HepG2 (cell line): ENCODE measurements around the gene IGFALS. TPM values are rescaled to one million over a fixed set of nuclear protein-coding genes. Genes with fewer than 3 reads are reported as not detected.

ENCODE experiments used
- BRD4 ChIP-seq: sonication (generic); formaldehyde crosslinking; IDR thresholded peaks from 2 replicates; pipeline ENCODE4 v1.4.0; 2020; ENCODE audit warnings: missing genetic modification reagents
- FOXA3 ChIP-seq: IDR thresholded peaks from 2 replicates; pipeline ENCODE4 v1.6.1; 2016; ENCODE audit warnings: missing genetic modification reagents, missing compliant biosample characterization
- HNRNPLL ChIP-seq: fragments of 200-400 bp; formaldehyde crosslinking; IDR thresholded peaks from 2 replicates; pipeline ENCODE4 v1.6.1; 2017; ENCODE audit warnings: mild to moderate bottlenecking, low read depth, low read length; ENCODE audit not compliant: poor library complexity, severe bottlenecking
- MYNN ChIP-seq: sonication (generic); formaldehyde crosslinking; IDR thresholded peaks from 2 replicates; pipeline ENCODE4 v1.4.0; 2020; ENCODE audit warnings: mild to moderate bottlenecking, low read depth, missing genetic modification reagents
- RARA ChIP-seq: IDR thresholded peaks from 2 replicates; pipeline ENCODE4 v1.6.1; 2016; ENCODE audit warnings: missing genetic modification reagents, missing compliant biosample characterization
- THAP11 ChIP-seq: IDR thresholded peaks from 2 replicates; pipeline ENCODE4 v1.6.1; 2016; ENCODE audit warnings: missing biosample characterization, missing genetic modification reagents
- ZC3H4 ChIP-seq: sonication (generic); formaldehyde crosslinking; IDR thresholded peaks from 2 replicates; pipeline ENCODE4 v1.4.0; 2020; ENCODE audit warnings: missing genetic modification reagents, borderline replicate concordance
- ZFP90 ChIP-seq: sonication (generic); formaldehyde crosslinking; IDR thresholded peaks from 2 replicates; pipeline ENCODE4 v1.8.0; 2022; ENCODE audit warnings: missing genetic modification reagents, mild to moderate bottlenecking, inconsistent platforms, borderline replicate concordance
- ZMYM3 ChIP-seq: sonication (generic); formaldehyde crosslinking; IDR thresholded peaks from 2 replicates; pipeline ENCODE4 v1.5.1; 2020; ENCODE audit warnings: mild to moderate bottlenecking, missing genetic modification reagents
- ZNF234 ChIP-seq: sonication (generic); formaldehyde crosslinking; conservative IDR thresholded peaks from 2 replicates; pipeline ENCODE4 v1.5.1; 2020; ENCODE audit warnings: mild to moderate bottlenecking, missing genetic modification reagents
- ZNF331 ChIP-seq: sonication (generic); formaldehyde crosslinking; IDR thresholded peaks from 2 replicates; pipeline ENCODE4 v1.4.0; 2020; ENCODE audit warnings: missing genetic modification reagents
- ZNF503 ChIP-seq: sonication (generic); formaldehyde crosslinking; IDR thresholded peaks from 2 replicates; pipeline ENCODE4 v1.4.0; 2020; ENCODE audit warnings: missing genetic modification reagents
- ZNF530 ChIP-seq: sonication (generic); formaldehyde crosslinking; IDR thresholded peaks from 2 replicates; pipeline ENCODE4 v1.5.0; 2020; ENCODE audit warnings: low read depth, mild to moderate bottlenecking, missing genetic modification reagents
- ZNF713 ChIP-seq: sonication (generic); formaldehyde crosslinking; IDR thresholded peaks from 2 replicates; pipeline ENCODE4 v1.4.0; 2020; ENCODE audit warnings: mild to moderate bottlenecking, missing genetic modification reagents
- ZNF737 ChIP-seq: sonication (generic); formaldehyde crosslinking; IDR thresholded peaks from 2 replicates; pipeline ENCODE4 v1.5.0; 2020; ENCODE audit warnings: missing genetic modification reagents, mild to moderate bottlenecking, borderline replicate concordance
- ZNF800 ChIP-seq: sonication (generic); formaldehyde crosslinking; IDR thresholded peaks from 2 replicates; pipeline ENCODE4 v1.4.0; 2020; ENCODE audit warnings: missing genetic modification reagents
- polyA plus RNA-seq, 8 experiments: library from polyadenylated mRNA; depleted of rRNA in 3 of 8; stranded (reverse) in 7 of 8; unstranded in 1 of 8; fragments of >200 nt; fragmentation: Illumina TruSeq in 4 of 8; extraction: Trizol in 4 of 8; gene quantifications; 2 replicates each; pipeline versions ENCODE4 v1.2.1 to v1.2.3, GENCODE V29; 2011 to 2016; ENCODE audit warnings: low read depth in 4 of 8, missing spikeins in 1 of 8, mixed read lengths in 1 of 8; ENCODE audit not compliant: insufficient read depth in 1 of 8
- total RNA-seq, 5 experiments: library from RNA; depleted of rRNA; stranded (reverse); fragments of >200 nt; fragmentation: Illumina TruSeq; extraction: Trizol; gene quantifications; 2 replicates each; pipeline ENCODE4 v1.2.3, GENCODE V29; 2016; ENCODE audit warnings: low read depth in 1 of 5
- TF ChIP-seq, protein P1 (sequence below): sonication (generic); formaldehyde crosslinking; IDR thresholded peaks from 2 replicates; pipeline ENCODE4 v1.4.0; 2020; ENCODE audit warnings: missing genetic modification reagents
- TF ChIP-seq, protein P2 (sequence below): sonication (generic); formaldehyde crosslinking; IDR thresholded peaks from 2 replicates; pipeline ENCODE4 v1.8.0; 2022; ENCODE audit warnings: missing genetic modification reagents, low read depth, mild to moderate bottlenecking, borderline replicate concordance
- TF ChIP-seq, protein P3 (sequence below): sonication (generic); formaldehyde crosslinking; IDR thresholded peaks from 2 replicates; pipeline ENCODE4 v1.8.0; 2022; ENCODE audit warnings: missing genetic modification reagents, mild to moderate bottlenecking, borderline replicate concordance
- TF ChIP-seq, protein P4 (sequence below): sonication (generic); formaldehyde crosslinking; IDR thresholded peaks from 2 replicates; pipeline ENCODE4 v1.4.0; 2020; ENCODE audit warnings: mild to moderate bottlenecking, low read depth, missing genetic modification reagents

The IGFALS gene
- total and polyA plus RNA-seq, 2 of the 13 experiments (the other 11 are each of a cell fraction or from before 2014, with no cell fraction given): 0.34 to 2.4 TPM

DNA sequence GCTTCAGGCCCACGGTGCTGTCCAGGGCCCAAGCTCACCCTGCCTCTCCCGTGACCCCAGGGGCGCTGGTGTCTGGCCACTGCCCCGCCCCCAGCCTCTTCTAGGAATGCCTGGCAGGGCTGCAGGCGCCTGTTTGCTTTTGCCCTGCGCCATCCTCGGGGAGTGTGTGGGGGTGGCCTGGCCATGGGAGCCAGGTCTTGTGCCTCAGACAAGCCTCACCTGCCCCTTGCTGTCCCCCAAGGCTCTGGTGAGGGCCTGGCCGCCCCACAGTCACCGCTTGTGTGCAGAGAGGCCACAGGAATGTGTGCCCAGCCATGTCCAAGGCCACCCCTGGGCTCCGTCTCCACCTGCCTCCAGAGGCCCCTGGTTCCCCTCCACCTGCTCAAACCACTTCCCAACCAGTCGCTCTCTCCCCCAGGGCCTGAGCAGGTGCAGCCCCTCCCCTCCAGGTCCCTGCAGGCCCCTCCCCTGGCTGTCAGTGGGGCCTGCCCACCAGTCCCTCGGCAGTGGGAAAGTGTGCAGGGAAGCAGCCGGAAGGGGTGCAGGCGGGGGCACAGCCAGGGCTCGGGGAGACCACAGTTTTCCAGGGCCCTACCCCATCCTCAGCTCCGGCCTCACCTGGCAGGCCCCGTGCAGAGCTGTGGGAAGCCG, 841 bp upstream of the IGFALS start (continued):
- TF ChIP-seq ZNF713 (CRISPR knock-in tag): no peak
- TF ChIP-seq FOXA3: no peak; the same call in none of the 2 replicates
- TF ChIP-seq ZMYM3 (CRISPR knock-in tag): peak; percentile 37; the same call in 1 of the 2 replicates
- no peak for TF ChIP-seq ZNF234
- peak; percentile 50; the same call in 1 of the 2 replicates for TF ChIP-seq THAP11 (CRISPR knock-in tag)
- no peak for TF ChIP-seq ZNF737
- peak; percentile 22; the same call in 1 of the 2 replicates for TF ChIP-seq ZNF800 (CRISPR knock-in tag)
- peak; percentile 48; the same call in 1 of the 2 replicates for TF ChIP-seq ZFP90 (CRISPR knock-in tag)
- TF ChIP-seq ZC3H4 (CRISPR knock-in tag): no peak
- TF ChIP-seq, protein P1, sequence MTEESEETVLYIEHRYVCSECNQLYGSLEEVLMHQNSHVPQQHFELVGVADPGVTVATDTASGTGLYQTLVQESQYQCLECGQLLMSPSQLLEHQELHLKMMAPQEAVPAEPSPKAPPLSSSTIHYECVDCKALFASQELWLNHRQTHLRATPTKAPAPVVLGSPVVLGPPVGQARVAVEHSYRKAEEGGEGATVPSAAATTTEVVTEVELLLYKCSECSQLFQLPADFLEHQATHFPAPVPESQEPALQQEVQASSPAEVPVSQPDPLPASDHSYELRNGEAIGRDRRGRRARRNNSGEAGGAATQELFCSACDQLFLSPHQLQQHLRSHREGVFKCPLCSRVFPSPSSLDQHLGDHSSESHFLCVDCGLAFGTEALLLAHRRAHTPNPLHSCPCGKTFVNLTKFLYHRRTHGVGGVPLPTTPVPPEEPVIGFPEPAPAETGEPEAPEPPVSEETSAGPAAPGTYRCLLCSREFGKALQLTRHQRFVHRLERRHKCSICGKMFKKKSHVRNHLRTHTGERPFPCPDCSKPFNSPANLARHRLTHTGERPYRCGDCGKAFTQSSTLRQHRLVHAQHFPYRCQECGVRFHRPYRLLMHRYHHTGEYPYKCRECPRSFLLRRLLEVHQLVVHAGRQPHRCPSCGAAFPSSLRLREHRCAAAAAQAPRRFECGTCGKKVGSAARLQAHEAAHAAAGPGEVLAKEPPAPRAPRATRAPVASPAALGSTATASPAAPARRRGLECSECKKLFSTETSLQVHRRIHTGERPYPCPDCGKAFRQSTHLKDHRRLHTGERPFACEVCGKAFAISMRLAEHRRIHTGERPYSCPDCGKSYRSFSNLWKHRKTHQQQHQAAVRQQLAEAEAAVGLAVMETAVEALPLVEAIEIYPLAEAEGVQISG (CRISPR knock-in tag): peak; percentile 12
- TF ChIP-seq, protein P2, sequence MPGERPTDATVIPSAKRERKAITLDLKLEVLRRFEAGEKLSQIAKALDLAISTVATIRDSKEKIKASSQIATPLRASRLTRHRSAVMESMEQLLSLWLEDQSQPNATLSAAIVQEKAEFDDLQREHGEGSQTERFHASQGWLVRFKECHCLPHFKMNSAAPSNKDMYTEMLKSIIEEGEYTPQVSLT (CRISPR knock-in tag): no peak
- no peak for TF ChIP-seq MYNN (CRISPR knock-in tag)
- TF ChIP-seq HNRNPLL: peak; percentile 36
- TF ChIP-seq, protein P3, sequence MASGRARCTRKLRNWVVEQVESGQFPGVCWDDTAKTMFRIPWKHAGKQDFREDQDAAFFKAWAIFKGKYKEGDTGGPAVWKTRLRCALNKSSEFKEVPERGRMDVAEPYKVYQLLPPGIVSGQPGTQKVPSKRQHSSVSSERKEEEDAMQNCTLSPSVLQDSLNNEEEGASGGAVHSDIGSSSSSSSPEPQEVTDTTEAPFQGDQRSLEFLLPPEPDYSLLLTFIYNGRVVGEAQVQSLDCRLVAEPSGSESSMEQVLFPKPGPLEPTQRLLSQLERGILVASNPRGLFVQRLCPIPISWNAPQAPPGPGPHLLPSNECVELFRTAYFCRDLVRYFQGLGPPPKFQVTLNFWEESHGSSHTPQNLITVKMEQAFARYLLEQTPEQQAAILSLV (CRISPR knock-in tag): peak; percentile 89; the same call in 1 of the 2 replicates
- TF ChIP-seq BRD4: no peak
- TF ChIP-seq ZNF331 (CRISPR knock-in tag): peak; percentile 19; the same call in 1 of the 2 replicates
- TF ChIP-seq ZNF503 (CRISPR knock-in tag): no peak
- TF ChIP-seq RARA (CRISPR knock-in tag): peak; percentile 74; the same call in 1 of the 2 replicates
- no peak for TF ChIP-seq ZNF530 (CRISPR knock-in tag)
- TF ChIP-seq, protein P4, sequence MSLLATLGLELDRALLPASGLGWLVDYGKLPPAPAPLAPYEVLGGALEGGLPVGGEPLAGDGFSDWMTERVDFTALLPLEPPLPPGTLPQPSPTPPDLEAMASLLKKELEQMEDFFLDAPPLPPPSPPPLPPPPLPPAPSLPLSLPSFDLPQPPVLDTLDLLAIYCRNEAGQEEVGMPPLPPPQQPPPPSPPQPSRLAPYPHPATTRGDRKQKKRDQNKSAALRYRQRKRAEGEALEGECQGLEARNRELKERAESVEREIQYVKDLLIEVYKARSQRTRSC: no peak
